HG02571 (cell line): ENCODE results near the gene SRSF4.
"Not testable (repeated sequence)": the region's sequence is repeated elsewhere in the genome, so short reads cannot be mapped to it uniquely, and the experiment has no call there.

ENCODE experiments used
- ATAC-seq: cut with Tn5 transposase; IDR thresholded peaks from one replicate; pipeline ENCODE4 v1.9.1; 2021; ENCODE audit warnings: mild to moderate bottlenecking, moderate library complexity; ENCODE audit not compliant: unreplicated experiment

The SRSF4 gene

GRCh38 chr1:29166291-29166878, 15.3 kb downstream of the SRSF4 start:
- no peak for ATAC-seq

GRCh38 chr1:29164588-29164987, 17.1 kb downstream of the SRSF4 start:
- ATAC-seq = no peak

GRCh38 chr1:29162476-29163138, 19.1 kb downstream of the SRSF4 start:
- ATAC-seq = no peak

GRCh38 chr1:29162025-29162424, 19.7 kb downstream of the SRSF4 start:
- ATAC-seq = no peak

- ATAC-seq = no peak
Measured at GRCh38 chr1:29159773-29160172, 21.9 kb downstream of the SRSF4 start.

GRCh38 chr1:29157269-29157601, 24.5 kb downstream of the SRSF4 start:
- ATAC-seq = no peak

- ATAC-seq = no peak
Measured at GRCh38 chr1:29156543-29157268, 25.0 kb downstream of the SRSF4 start.

- ATAC-seq = no peak
Measured at GRCh38 chr1:29152046-29152805, 29.5 kb downstream of the SRSF4 start.

GRCh38 chr1:29150346-29150745, 31.4 kb downstream of the SRSF4 start:
- ATAC-seq = not testable (repeated sequence)

- no peak for ATAC-seq
Measured at GRCh38 chr1:29148656-29149491, 32.8 kb downstream of the SRSF4 start.

- no peak for ATAC-seq
Measured at GRCh38 chr1:29145739-29146437, 35.8 kb downstream of the SRSF4 start.

- ATAC-seq = no peak
Measured at GRCh38 chr1:29144178-29144577, 37.5 kb downstream of the SRSF4 start.

GRCh38 chr1:29142714-29143113, 39.0 kb downstream of the SRSF4 start:
- no peak for ATAC-seq

GRCh38 chr1:29136391-29136915, 45.2 kb downstream of the SRSF4 start:
- no peak for ATAC-seq

GRCh38 chr1:29134695-29135028, 47.0 kb downstream of the SRSF4 start:
- ATAC-seq = no peak

GRCh38 chr1:29133861-29134694, 47.6 kb downstream of the SRSF4 start:
- ATAC-seq = no peak

GRCh38 chr1:29131056-29131455, 50.6 kb downstream of the SRSF4 start:
- ATAC-seq = not testable (repeated sequence)

- no peak for ATAC-seq
Measured at GRCh38 chr1:29129916-29130315, 51.8 kb downstream of the SRSF4 start.

GRCh38 chr1:29128739-29129138, 53.0 kb downstream of the SRSF4 start:
- ATAC-seq = no peak
